ENCODE measurements around the gene EFCAB6.

EFCAB6 gene

DNA sequence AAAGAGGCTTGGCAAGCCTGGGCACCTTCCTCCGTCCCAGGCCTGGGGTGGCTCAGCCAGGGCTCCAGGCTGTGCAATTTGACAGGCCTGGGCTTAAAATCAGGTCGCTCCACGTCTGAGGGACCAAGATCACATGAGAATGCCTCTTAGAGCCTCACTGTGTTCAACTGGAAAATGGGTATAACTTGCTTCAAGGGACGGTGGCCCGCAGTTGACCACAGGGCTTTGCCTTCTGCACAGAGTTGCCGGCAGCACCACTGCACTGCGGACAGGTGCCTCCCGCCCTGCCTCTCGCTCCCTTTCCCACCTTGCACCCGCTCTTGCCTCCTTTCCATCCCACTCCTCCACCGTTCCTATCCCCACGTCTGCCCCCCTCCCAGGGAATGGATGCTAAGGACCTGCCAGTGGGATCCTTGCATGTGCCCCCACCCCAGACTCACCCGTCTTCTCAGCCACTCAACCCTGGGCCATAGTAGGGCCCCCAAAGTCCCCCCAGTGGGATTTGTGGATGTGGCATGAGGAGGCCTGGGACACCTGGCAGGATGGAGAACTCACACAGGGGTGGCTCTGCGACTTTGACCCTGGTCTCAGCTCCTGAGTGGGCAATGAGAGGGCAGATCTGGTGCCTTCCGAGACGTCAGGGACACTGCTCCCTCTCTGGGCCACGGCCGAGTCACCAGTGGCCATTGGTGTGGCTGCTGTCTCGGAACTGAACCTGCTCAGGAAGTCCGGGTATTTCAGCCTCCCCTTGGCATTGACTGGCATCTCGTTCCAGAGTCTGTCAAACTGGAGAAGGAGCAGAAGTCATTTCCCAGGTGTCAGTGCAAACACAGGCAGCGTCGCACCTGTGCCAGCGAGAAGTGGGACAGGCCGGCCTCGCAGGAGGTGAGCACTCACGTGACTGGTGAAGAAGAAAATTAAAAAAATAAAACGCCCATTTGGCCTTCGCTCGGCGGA, 272.3 kb downstream of the EFCAB6 start:
- no peak for DNase-seq

DNA sequence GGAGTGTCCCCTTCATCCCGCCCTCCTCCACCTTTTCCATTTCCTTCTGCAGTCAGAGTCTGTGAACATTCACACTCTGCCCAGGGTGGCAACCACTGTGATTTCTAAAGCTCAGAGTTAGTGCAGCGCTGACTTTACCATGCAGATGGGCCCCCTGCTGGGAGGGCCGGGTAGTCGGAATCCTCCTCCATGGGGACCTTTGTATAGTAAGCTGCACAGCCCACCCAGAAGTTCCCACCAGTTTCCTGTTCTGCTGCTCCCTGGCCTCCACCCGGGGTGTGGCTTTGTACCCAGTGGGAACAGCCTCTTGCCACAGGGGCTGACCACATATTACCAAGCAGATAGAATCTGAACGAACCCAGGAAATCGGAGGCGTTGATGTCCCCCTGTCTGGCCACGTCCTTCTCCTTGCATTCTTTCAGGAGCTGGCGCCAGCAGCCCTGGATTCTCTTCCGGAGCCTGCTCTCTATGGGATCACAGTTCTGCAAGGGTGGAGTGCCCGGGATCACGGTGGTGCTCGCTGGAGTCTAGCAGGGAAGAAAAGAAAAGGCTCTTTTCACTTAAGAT, 275.0 kb downstream of the EFCAB6 start:
- no peak for DNase-seq

DNA sequence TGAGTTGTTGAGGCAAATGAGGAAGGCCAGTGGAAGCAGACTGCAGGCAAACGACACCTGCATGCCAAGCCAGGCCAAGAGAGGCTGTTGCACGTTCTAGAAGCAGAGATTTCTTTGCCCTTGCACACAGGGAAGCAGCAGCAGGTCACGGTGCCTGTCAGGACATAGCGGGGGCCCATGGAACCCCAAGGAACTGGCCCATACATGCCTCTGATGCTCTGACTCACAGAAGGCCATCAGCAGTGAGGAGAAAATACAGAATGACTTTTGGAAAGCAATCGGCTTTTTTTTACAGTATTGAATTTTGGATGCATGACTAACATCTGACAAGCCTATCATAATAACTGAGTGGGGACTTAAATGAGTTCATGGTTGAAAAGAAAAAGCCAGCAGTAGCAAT, 276.4 kb downstream of the EFCAB6 start:
- no peak for DNase-seq

DNA sequence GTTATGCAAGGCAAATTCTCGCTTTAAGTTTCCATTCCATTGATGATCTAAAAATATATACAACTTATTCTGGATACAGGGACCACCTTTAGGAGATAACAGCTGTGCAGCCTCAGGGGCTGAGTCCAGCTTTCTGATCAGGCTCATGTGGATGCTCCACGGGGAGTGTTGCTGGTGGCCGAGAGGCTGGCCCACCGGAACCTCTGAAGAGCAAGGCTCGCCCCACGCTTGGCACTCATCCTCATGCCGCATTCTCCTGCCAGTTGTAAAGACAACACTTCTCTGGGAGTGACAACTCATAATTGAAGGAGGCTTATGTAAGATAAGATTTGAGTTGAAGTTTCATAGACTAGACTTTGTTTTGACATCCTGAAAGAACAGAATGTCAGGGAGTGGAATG, 276.8 kb downstream of the EFCAB6 start:
- DNase-seq: no peak

DNA sequence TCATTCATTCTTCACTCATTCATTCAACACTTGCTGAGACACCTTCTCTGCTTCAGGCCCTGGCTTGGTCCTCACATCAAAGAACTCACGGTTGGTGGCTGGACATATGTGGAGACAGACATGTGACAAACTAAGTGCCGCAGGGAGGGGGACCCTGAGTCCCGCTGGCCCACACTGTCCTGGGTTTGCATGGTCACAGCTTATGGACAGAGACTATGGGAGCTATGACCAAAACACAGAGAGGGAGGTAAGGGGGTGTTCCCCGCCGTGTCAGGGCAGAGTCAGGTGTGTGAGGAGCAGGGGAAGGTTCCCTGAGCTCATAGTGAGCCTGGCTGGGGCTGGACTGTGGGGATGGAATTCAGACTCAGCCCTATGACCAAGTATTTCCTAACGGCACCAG, 277.2 kb downstream of the EFCAB6 start:
- no peak for DNase-seq

DNA sequence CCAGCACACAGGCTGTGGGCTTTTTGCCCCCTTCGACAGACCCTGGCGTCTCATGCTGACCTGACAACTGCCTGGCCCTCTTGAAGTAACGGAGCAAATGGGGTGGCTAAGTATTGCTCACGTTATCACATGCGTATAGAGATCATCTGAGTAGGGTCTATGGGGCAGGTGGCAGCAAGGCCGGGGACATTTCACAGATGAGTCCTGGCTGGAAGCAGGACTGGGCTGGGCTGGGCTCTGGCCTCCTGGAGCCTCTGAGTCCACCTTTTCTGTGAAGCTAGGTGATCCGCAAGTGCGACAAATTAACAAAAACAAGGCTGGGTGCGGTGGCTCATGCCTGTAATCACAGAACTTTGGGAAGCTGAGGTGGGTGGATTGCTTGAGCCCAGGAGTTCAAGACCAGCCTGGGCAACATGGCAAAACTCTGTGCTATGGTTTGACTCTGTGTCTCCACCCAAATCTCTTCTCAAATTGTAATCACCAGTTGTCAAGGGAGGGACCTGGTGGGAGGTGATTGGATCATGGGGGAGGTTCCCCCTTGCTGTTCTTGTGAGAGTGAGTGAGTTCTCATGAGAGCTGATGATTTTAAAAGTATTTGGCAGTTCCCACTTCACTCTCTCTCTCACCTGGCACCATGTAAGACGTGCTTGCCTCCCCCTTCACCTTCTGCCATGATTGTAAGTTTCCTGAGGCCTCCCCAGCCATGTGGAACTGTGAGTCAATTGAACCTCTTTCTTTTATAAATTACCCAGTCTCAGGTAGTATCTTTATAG, 278.3 kb downstream of the EFCAB6 start:
- DNase-seq: no peak

DNA sequence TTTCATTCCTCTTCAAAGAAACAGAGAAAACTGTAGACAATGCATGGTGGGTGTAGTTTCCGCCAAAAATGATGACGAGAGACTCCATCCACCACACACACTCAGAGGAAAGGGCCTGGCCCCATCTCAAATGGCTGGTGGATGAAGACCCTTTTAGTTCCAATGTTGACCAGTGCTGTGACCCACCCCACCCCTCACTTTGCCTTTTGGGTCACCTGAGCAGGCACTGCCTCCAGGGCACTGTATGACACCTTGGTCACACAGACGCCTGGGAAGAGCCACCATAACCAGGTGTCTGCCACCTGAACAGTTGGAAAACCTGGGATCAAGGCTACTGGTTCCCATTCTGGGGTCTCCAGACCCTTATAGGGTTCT, 279.0 kb downstream of the EFCAB6 start:
- no peak for DNase-seq

DNA sequence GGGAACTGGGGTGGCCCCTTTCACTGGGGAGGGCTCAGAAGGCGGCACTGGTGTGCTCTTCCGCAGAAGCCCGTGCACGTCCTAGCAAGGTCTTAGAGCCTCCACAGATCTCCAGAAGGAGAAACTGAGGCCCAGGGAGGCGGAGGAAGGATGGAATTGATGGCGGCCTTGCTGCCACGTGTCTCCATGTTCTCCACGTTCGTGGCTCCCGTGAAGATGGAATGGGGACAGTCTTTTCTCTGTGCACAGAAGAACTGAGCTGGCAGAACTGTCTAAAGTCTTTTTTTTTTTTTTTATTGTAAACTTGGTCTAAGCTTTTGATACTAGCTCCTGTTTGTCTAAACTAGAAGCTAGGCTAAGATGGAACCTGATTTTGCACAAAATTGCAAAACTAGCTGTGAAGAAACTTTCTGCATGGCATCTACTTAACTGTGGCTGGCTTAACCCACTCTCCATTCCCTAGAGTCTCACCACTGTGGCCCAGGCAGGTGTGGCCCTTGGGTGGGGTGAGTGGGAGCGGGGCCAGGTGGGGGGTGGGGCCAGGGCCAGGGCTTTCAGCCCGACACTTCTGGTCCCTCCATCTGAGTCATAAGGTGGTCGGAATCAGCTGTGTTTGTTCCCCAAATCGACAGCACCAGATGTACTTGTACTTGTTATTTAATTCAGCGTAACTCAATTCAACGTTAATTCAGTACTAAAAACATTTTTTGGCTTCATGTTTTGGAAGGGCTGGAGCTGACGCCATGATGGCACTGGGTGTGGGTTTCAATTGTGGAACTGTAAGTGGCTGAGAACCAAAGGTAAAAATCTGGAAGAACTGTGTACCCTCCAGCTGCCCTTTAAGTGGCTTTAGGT, 279.6 kb downstream of the EFCAB6 start:
- DNase-seq: no peak

DNA sequence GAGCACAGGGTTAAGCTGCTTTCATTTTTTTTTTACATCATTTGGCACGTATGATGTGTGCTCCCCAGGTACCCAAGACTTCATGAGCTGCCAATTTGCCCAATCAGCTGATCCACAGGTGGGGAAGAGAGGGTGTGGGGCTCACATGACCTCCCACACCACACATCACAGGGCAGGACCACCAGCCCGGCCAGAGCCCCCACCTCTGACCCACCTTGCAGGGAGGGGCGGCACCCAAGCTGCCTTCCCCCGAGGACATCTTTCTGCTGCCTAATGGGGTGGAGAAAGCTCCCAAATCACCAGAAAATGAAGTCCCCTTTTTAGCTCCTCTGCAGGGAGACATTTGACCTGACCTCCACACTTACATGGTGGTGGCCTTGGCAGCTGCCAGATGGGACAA, 280.5 kb downstream of the EFCAB6 start:
- no peak for DNase-seq

DNA sequence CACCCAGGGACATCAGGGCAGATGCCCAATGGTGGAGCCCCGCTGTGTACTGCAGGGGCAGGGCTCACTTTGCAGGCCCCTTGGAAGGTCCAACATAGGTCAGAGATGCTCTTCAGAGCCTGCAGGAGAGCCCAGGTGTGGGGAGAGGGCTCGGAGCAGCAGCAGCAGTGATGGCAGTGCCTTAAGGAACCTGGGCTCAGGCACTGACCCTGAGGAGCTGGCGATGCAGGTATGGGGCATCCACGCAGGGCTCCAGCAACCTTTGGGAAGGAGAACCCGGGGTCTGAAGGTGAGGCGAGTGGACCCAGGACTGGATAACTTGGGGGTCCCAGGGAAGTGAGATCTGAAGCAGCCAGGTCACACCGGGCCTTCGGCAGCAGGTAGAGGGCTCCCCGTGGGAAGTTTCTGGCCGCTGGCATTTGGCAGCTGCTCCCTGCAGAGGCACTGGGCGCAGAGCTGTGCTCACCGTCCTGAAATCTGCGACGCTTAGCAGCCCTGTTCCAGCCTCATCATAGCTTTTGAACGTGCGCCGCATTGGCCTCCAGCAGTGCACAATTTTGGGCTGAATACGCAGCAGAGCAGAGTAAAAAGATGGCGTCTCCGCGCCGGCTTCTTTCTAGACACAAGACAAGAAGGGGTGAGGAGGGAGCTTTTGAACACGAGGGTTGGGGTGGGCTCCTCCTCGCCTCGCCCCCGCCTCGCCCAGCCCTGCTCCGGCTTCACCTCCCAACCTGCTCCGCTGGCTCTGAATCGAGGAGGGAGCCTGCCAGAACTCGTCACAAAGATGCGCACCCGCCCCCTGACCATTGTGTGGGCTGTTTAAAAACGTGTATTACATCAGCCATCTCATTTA, 281.5 kb downstream of the EFCAB6 start:
- no peak for DNase-seq

DNA sequence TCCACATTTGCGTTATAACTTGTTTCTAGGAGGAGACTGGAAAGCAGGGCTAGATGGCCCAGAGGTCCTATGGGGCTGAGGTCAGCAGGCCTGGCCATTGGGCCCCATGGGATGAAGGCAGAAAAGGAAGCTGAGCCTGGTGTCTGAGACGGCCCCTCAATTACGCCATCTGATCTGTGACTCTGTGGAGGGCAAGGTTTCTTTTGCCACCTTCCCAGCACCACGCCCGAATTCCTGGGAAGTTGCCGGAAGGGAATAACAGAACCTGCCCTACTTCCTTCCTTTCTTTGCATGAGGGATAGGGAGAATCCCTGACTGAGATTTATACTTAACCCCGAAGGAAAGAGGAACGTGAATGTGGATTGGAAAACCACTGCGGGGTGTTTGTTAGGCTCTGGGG, 282.2 kb downstream of the EFCAB6 start:
- no peak for DNase-seq

DNA sequence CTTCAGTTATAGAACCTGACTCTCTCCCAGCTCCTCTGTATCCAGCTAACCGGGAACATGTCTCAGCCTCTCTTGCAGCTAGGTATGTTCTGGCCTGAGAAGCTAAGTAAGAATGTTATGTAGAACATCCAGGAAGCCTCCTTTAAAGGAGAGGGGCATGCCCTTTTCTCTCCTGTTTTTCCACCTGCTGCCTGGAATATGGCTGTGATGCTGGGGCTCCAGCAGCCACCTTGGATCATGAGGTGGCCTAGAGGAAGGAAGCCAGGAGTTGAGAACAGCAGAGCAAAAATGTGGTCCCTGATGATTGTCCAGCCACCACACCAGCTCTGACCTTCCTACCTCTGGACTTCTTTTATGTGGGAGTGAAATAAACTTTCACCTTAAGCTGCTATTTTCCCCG, 282.6 kb downstream of the EFCAB6 start:
- no peak for DNase-seq

DNA sequence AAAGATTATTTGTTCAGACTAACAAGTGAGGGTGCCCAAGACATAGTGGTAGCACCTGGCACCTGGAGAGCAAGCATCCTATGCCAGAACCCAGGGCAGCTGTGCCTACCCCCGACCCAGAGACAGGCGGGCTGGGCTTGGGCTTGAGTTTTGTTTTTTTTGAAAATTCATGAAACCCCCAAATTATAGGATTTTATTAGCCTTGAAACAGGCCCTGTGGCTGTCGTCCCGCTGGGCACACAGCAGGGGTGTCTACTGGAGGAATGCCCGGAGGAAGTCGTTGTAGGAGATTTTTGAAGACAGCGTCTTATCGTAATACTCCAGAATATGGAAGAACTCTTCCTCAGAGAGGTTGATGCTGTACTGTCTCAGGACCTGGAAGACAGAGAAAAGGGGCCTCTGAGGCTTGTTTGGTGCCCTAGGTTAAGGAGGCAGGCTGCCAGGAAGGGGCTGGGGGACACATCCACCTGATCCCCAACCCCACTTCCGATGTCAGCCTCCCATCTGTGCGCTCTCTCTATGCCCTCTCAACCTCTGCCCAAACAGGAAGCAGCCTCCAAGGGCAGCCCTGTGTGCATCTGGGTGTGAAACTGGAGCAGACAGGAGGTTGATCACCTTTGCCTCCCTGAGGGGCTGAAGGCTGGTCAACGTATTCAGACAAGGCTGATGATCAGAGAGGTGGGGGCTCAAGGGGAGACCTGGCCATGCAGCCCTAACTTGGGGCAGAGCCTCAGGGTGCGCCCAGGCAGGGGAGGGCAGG, 283.3 kb downstream of the EFCAB6 start:
- no peak for DNase-seq

DNA sequence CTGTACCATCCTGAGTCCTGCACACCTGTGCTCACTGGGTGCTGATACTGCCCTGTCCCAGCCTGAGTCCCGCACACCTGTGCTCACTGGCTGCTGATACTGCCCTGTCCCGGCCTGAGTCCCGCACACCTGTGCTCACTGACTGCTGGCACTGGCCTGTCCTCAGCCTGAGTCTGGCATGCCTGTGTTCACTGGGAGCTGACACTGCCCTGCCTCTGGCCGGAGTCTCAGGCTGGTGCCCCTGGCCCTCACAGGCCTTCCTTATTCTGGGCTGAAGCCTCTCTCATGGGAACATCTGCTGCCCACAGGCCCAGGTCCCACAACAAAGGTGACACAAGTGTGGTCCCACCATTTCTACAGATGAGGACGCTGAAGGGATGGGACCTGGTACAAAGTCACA, 285.2 kb downstream of the EFCAB6 start:
- DNase-seq: no peak

DNA sequence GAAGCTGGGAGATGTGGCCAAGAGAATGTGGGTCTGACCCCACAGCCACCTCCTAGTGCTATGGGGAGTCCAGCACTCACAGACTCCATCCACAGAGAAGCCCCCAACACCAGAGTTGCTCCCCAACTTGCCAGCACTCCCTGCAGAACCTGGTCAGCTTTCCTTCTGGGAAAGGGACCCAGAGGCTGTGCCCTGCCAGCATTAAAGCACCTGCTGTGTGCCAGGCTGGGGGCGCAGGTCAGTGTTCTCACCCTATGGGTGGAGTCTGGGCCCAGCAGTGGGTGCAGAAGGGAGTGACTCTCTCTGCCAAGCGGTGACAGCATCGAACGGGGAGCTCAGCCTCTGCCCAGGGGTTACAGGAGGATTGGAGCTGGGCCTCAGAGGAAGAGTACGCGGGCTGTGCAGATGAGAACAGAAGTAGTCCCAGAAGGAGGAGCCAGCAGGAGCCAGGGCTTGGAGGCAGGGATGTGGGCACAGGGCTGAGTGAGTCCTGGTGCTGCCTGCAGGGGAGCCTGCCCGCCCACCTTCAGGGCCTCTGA, 285.9 kb downstream of the EFCAB6 start:
- DNase-seq: no peak

DNA sequence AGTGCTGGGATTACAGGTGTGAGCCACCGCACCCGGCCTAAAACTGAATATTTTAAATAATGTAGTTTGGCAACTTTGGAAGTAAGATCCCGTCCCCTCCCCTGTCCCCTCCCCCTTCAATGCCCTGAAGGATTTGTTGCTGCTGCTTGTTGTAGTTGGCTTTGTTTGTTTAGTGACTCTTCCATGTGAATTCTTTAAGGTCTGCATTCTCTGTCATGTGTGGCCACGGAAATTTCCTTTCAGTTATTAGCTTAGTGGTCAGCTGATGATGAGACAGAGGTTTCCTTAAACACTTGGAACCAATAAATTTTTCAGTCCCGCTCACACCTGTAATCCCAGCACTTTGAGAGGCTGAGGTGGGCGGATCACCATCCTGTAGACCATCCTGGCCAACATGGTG, 290.4 kb downstream of the EFCAB6 start:
- no peak for DNase-seq

DNA sequence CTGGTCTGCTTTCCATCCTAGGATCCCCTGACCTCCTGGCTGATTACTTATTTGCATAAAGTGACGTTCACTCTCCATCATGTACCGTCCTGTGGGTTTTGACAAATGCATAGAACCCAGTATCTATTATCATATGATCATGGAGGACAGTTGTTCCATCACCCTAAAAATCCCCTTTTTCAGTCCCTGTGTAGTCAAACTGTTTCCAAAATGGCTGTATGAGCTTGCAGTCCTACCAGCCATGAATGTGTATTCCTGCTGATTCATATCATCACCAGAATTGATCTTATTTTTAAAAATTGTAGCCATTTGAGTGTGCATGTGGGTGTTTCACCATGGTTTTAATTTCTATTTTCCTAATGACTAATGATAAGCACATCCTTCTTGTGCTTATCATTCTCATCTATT, 291.5 kb downstream of the EFCAB6 start:
- no peak for DNase-seq

DNA sequence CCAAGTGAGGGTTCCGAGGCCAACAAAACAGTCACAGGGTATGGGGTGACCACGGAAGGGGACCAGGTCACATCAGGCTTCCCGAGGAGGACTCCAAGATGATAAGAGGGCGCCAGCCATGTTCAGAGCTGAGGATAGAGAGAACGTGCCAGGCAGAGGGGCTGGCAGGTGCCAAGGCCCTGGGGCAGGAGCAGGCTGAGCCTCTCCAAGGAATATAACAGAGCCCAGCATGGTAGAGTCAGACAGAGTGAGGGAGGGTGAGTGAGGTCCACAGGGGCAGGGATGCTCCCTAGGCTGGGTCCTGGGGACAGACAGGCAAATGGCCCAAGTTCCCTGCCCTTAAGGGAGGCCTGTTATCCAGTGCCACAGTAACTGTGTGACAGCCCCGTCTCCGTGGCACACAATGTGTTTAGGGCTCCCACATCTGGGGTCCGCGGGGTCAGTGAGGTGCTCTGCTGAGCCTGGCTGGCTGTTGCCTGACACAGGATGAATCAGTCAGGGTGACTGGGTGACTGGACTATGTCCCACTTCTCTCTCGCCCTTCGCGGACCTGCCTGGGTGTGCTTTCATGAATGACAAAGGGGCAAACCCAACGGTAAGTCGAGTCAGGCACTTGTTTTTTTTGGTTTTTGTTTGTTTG, 295.0 kb downstream of the EFCAB6 start:
- DNase-seq: no peak

DNA sequence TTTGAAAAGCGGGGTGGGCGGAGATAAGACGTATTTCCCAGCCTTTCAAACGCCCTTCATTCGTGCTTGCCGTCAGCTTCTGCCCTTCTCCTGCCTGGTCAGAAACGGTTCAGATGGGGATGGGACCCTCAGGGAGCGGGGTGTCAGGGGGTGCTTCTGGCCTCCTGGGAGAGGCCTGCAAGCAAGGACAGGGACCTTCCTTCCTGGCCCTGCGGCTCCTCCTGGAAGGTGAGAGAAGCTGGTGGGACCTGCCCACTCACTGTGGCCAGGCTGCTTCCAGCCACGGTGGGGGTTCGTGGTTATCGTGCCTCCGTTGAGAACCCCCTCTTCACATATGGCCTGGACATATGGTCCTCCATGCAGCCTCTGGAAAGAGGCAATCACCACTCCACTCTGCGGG, 295.7 kb downstream of the EFCAB6 start:
- DNase-seq: no peak

DNA sequence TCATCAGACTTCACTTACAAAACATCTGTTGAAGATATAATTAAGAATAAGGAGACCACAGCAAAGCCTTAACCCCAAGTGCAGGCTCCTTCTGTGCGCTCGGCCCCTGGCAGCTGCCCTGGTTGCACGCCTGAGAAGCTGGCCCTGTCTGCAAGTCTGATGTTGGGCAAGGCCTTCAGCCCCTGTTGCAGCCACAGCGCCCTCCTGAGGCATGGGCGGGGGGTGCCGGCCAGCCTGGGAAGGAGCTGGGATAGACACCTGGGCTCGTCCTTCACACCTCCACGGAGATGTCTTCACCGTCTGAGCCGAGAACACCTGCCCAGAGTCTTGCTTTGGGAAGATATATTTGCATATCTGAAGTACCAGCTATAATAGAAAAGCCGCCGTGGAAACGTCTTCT, 296.2 kb downstream of the EFCAB6 start:
- DNase-seq: no peak

All from EL (cell line).